Uterus (tissue), 2 donors: ENCODE results near the gene LASP1.

ENCODE experiments used
- POLR2A ChIP-seq, 2 donors: fragments of 450-650 bp; IDR thresholded peaks; one replicate each; pipeline ENCODE4 v1.6.1; 2016; ENCODE audit warnings: antibody characterized with exemption in 2 of 2, mild to moderate bottlenecking in 1 of 2, moderate library complexity in 1 of 2
- TF ChIP-seq, protein P1 (sequence below), 4 experiments: fragments of 200-600 bp in 2 of 4; fragments of 450-650 bp in 2 of 4; sonication (generic) in 2 of 4; IDR thresholded peaks; one replicate each; pipeline ENCODE4 v1.5.1; 2016 to 2019; ENCODE audit warnings: antibody characterized with exemption in 4 of 4, mild to moderate bottlenecking in 2 of 4, moderate library complexity in 1 of 4

DNA sequence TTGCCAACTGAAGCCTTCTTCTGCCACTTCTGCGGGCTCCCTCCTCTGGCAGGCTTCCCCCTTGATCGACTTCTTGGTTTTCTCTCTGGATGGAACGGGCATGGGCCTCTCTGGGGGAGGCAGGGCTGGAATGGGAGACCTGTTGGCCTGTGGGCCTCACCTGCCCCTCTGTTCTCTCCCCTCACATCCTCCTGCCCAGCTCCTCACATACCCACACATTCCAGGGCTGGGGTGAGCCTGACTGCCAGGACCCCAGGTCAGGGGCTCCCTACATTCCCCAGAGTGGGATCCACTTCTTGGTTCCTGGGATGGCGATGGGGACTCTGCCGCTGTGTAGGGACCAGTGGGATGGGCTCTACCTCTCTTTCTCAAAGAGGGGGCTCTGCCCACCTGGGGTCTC lies 49.1 kb downstream of the LASP1 start:
- TF ChIP-seq, protein P1, sequence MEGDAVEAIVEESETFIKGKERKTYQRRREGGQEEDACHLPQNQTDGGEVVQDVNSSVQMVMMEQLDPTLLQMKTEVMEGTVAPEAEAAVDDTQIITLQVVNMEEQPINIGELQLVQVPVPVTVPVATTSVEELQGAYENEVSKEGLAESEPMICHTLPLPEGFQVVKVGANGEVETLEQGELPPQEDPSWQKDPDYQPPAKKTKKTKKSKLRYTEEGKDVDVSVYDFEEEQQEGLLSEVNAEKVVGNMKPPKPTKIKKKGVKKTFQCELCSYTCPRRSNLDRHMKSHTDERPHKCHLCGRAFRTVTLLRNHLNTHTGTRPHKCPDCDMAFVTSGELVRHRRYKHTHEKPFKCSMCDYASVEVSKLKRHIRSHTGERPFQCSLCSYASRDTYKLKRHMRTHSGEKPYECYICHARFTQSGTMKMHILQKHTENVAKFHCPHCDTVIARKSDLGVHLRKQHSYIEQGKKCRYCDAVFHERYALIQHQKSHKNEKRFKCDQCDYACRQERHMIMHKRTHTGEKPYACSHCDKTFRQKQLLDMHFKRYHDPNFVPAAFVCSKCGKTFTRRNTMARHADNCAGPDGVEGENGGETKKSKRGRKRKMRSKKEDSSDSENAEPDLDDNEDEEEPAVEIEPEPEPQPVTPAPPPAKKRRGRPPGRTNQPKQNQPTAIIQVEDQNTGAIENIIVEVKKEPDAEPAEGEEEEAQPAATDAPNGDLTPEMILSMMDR (IDR thresholded peaks at IDR 0.05), result no peak
- TF ChIP-seq POLR2A (IDR thresholded peaks at IDR 0.05), result no peak
